C4-2B (cell line): ENCODE measurements around the gene HLA-DMB.

Source experiments
- H3K27ac ChIP-seq: fragments of 450-650 bp; 2 replicates; pipeline ENCODE4 v1.5.1; 2017
- ZFX ChIP-seq: fragments of 450-650 bp; IDR thresholded peaks from 2 replicates; pipeline ENCODE4 v1.6.1; 2017
- TF ChIP-seq, protein P1 (sequence below): fragments of 450-650 bp; conservative IDR thresholded peaks from 2 replicates; pipeline ENCODE4 v1.5.1; 2017; ENCODE audit warnings: mild to moderate bottlenecking

HLA-DMB gene

DNA sequence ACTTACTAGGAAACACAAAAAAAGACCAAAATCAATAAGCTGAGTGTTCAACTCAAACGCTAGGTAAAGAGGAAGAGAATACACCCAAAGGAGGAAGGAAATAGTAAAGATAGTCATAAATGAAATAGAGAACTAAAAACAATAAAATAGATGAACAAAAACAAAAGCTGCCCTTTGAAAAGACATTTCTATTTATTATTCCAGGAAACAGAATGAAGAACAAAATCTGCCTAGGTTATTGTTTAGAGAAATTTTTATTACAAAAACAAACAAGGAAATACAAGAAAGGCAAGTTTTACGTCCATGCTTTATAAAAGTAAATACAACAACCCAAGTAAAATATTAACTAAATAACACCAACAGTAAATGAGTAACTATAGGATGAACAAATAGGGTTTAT, 20.1 kb downstream of the HLA-DMB start:
- no peak overlapping the region for H3K27ac ChIP-seq
- TF ChIP-seq ZFX, result no peak
- TF ChIP-seq, protein P1, sequence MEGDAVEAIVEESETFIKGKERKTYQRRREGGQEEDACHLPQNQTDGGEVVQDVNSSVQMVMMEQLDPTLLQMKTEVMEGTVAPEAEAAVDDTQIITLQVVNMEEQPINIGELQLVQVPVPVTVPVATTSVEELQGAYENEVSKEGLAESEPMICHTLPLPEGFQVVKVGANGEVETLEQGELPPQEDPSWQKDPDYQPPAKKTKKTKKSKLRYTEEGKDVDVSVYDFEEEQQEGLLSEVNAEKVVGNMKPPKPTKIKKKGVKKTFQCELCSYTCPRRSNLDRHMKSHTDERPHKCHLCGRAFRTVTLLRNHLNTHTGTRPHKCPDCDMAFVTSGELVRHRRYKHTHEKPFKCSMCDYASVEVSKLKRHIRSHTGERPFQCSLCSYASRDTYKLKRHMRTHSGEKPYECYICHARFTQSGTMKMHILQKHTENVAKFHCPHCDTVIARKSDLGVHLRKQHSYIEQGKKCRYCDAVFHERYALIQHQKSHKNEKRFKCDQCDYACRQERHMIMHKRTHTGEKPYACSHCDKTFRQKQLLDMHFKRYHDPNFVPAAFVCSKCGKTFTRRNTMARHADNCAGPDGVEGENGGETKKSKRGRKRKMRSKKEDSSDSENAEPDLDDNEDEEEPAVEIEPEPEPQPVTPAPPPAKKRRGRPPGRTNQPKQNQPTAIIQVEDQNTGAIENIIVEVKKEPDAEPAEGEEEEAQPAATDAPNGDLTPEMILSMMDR, result no peak

GRCh38 chr6:32912951-32913350, 27.9 kb downstream of the HLA-DMB start:
- no peak overlapping the region for H3K27ac ChIP-seq
- TF ChIP-seq, protein P1, result no peak
- no peak for TF ChIP-seq ZFX

DNA sequence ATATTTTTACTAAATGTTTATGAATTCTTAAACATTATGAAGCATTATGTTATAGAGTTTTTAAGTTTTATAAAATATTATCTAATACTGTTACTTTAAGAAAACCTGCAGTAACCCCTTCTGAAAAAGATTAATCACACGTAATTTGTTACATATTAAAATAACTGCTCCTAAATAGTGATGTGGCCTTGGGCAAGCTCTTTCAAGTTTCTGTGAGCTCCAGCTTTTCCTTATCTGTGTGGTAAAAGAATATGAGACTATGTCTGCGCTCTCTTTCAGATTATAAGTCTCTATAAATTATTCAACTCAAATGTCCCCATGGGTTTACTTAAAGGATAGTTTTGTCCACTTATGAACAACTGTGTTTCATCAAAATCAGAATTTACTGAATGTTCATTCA, 31.9 kb downstream of the HLA-DMB start:
- H3K27ac ChIP-seq, result no peak overlapping the region
- TF ChIP-seq, protein P1, result no peak
- no peak for TF ChIP-seq ZFX

DNA sequence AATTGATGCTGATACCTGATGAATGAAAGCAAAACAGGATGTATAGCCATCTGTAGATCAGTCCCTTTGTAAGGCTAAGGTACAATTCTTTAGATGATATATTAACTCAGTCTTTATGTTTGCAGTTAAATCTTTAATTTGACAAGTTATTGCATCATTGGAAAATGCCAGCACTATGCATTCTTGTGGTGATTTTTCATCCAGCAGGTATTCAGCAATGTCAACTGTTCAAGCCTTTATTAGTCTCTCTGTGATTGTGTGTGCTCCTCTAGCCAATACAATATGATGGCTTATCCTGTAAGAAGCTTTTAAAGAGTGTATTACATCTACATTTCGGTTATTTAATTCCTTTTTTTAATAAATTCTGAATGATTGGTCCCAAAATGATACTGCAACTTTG, 34.3 kb downstream of the HLA-DMB start:
- TF ChIP-seq, protein P1, result no peak
- no peak for TF ChIP-seq ZFX
- H3K27ac ChIP-seq, result no peak overlapping the region

GRCh38 chr6:32905078-32905477, 35.8 kb downstream of the HLA-DMB start:
- TF ChIP-seq, protein P1, result no peak
- no peak for TF ChIP-seq ZFX
- no peak overlapping the region for H3K27ac ChIP-seq

DNA sequence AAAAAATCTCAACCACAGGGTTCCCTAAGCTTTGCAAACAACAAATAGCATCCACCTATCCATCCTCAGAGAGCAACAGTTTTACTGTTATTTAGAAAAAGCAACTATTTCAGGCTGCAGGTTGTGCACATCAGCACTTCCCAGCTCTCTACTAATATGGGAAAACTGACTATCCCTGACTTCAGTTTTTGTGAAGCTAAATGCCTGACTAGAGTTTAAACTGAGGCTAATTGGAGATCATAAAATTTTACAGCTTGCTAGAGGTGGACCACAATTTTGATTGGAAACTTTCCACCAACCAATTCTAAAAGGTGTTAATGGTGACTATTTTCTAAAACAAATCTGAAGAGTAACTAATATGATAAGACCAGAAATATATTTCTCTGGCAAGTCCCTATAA, 36.9 kb downstream of the HLA-DMB start:
- TF ChIP-seq, protein P1, result no peak
- no peak for TF ChIP-seq ZFX
- no peak overlapping the region for H3K27ac ChIP-seq

DNA sequence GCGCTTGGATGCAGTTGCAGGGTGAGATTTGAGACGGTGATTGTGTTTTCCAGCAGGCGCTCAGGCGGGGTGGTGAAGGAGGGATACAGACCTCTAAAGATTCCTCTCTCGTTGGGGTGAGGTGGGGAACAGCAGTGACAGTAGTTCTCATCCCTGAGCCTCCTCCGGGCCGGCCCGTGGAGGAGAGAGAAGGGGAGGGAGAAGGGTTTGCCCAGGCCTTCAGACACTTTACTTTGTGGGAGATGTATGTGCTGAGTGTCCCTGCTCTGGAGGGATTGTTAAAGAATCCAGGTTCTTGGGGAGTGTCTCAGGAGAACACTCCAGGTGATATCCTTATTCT, 45.9 kb downstream of the HLA-DMB start:
- H3K27ac ChIP-seq, result peak overlapping the region; percentile 89
- TF ChIP-seq ZFX, result peak; percentile 25; the same call in 1 of the 2 replicates
- TF ChIP-seq, protein P1, result no peak
